ENCODE results near the gene DAPK1.

Gene DAPK1

GRCh38 chr9:87635656-87636501, 138.2 kb downstream of the DAPK1 start:
- H3K4me1 ChIP-seq (ENCODE audit: low read length), result no peaks in the 10 kb centered on the region
- H4K20me1 ChIP-seq (ENCODE audit: insufficient read depth, low read length), result no peaks in the 10 kb centered on the region
- no peak overlapping the region for H2AFZ ChIP-seq (ENCODE audit: low read length)
- H3K27me3 ChIP-seq (replicated peaks; ENCODE audit: insufficient read depth, low read length), result no peaks in the 10 kb centered on the region
- H3K9me3 ChIP-seq (replicated peaks; ENCODE audit: insufficient read depth, low read length), result no peaks in the 10 kb centered on the region
- no peak overlapping the region for H3K27ac ChIP-seq (ENCODE audit: low read length)
- H3K9ac ChIP-seq (ENCODE audit: low read length), result no peak overlapping the region
- no peak for TF ChIP-seq EZH2 (optimal IDR thresholded peaks at IDR 0.05; ENCODE audit: low read depth, low read length)
- TF ChIP-seq EZH2phosphoT487 (IDR thresholded peaks at IDR 0.05; ENCODE audit: low read length), result no peak
- no peak for TF ChIP-seq CTCF (IDR thresholded peaks at IDR 0.05; ENCODE audit: low read length)
- no peaks in the 10 kb centered on the region; the same call in 1 of the 2 replicates for H3K36me3 ChIP-seq (replicated peaks; ENCODE audit: insufficient read depth, low read length)
- H3K4me3 ChIP-seq (ENCODE audit: low read length), result no peak overlapping the region
- no peaks in the 10 kb centered on the region for H3F3A ChIP-seq (ENCODE audit: insufficient read depth, low read length)
- H3K4me2 ChIP-seq (ENCODE audit: low read depth, low read length), result no peak overlapping the region
- no peak for DNase-seq
- H3K79me2 ChIP-seq (ENCODE audit: low read length), result no peaks in the 10 kb centered on the region
- H3K9me2 ChIP-seq (replicated peaks; ENCODE audit: insufficient read depth, low read length), result no peaks in the 10 kb centered on the region

GRCh38 chr9:87638292-87638691, 140.6 kb downstream of the DAPK1 start:
- Histone ChIP-seq H3K4me1 (ENCODE audit: low read length) (no peaks in the 10 kb centered on the region), H3K9me3 (replicated peaks; ENCODE audit: insufficient read depth, low read length) (no peaks in the 10 kb centered on the region), H3K4me2 (ENCODE audit: low read depth, low read length) (no peak overlapping the region), H3K36me3 (replicated peaks; ENCODE audit: insufficient read depth, low read length) (no peaks in the 10 kb centered on the region; the same call in 1 of the 2 replicates), H3K4me3 (ENCODE audit: low read length) (no peak overlapping the region), H3K9ac (ENCODE audit: low read length) (no peak overlapping the region), H3K79me2 (ENCODE audit: low read length) (no peaks in the 10 kb centered on the region), H3F3A (ENCODE audit: insufficient read depth, low read length) (no peaks in the 10 kb centered on the region), H3K27ac (ENCODE audit: low read length) (no peak overlapping the region), H4K20me1 (ENCODE audit: insufficient read depth, low read length) (no peaks in the 10 kb centered on the region), H3K27me3 (replicated peaks; ENCODE audit: insufficient read depth, low read length) (no peaks in the 10 kb centered on the region), H3K9me2 (replicated peaks; ENCODE audit: insufficient read depth, low read length) (no peaks in the 10 kb centered on the region), H2AFZ (ENCODE audit: low read length) (no peak overlapping the region)
- no peak for DNase-seq
- TF ChIP-seq EZH2phosphoT487 (IDR thresholded peaks at IDR 0.05; ENCODE audit: low read length) (no peak), EZH2 (optimal IDR thresholded peaks at IDR 0.05; ENCODE audit: low read depth, low read length) (no peak), CTCF (IDR thresholded peaks at IDR 0.05; ENCODE audit: low read length) (no peak)

GRCh38 chr9:87639949-87640348, 142.3 kb downstream of the DAPK1 start:
- no peaks in the 10 kb centered on the region for H3F3A ChIP-seq (ENCODE audit: insufficient read depth, low read length)

More at GRCh38 chr9:87639949-87640348, 142.3 kb downstream of the DAPK1 start:
- Histone ChIP-seq H3K27ac (ENCODE audit: low read length) (no peak overlapping the region), H2AFZ (ENCODE audit: low read length) (no peak overlapping the region), H3K79me2 (ENCODE audit: low read length) (no peaks in the 10 kb centered on the region), H3K4me2 (ENCODE audit: low read depth, low read length) (no peak overlapping the region), H3K4me1 (ENCODE audit: low read length) (no peaks in the 10 kb centered on the region), H3K4me3 (ENCODE audit: low read length) (no peak overlapping the region), H3K9ac (ENCODE audit: low read length) (no peak overlapping the region), H3K9me3 (replicated peaks; ENCODE audit: insufficient read depth, low read length) (no peaks in the 10 kb centered on the region), H3K27me3 (replicated peaks; ENCODE audit: insufficient read depth, low read length) (no peaks in the 10 kb centered on the region), H3K36me3 (replicated peaks; ENCODE audit: insufficient read depth, low read length) (no peaks in the 10 kb centered on the region; the same call in 1 of the 2 replicates), H4K20me1 (ENCODE audit: insufficient read depth, low read length) (no peaks in the 10 kb centered on the region), H3K9me2 (replicated peaks; ENCODE audit: insufficient read depth, low read length) (no peaks in the 10 kb centered on the region)
- TF ChIP-seq EZH2 (optimal IDR thresholded peaks at IDR 0.05; ENCODE audit: low read depth, low read length) (no peak), CTCF (IDR thresholded peaks at IDR 0.05; ENCODE audit: low read length) (no peak), EZH2phosphoT487 (IDR thresholded peaks at IDR 0.05; ENCODE audit: low read length) (no peak)
- no peak for DNase-seq
